Brain microvascular endothelial cell (primary cell): Measurements from ENCODE around the gene MS4A6A.
A peak's percentile ranks its signal among the peaks of the same experiment; 100 is the strongest.

Experiments used
- DNase-seq: peaks from one replicate; pipeline ENCODE4 v3.0.0-alpha.2; 2020
- H3K27ac ChIP-seq: fragments of 250-450 bp; sonication (Bioruptor Pico); 2 replicates; pipeline ENCODE4 v1.5.1; 2020; ENCODE audit warnings: mild to moderate bottlenecking, moderate library complexity
- H3K27me3 ChIP-seq: fragments of 250-450 bp; sonication (Bioruptor Pico); replicated peaks from 2 replicates; pipeline ENCODE4 v1.5.1; 2020; ENCODE audit warnings: mild to moderate bottlenecking
- H3K36me3 ChIP-seq: fragments of 250-450 bp; sonication (Bioruptor Pico); replicated peaks from 2 replicates; pipeline ENCODE4 v1.5.1; 2020; ENCODE audit warnings: mild to moderate bottlenecking
- H3K4me3 ChIP-seq: 2 replicates; pipeline ENCODE4 v1.5.1; 2011; ENCODE audit warnings: low read depth, mild to moderate bottlenecking, control low read depth, low read length, moderate library complexity
- in situ Hi-C: cut with HindIII; loops from 2 replicates; pipeline ENCODE4 v1.10.0; 2017; ENCODE audit warnings: low sequenced_read_pairs, low pct_ligation_motif_present
- TF ChIP-seq, protein P1 (sequence below): IDR thresholded peaks from 2 replicates; pipeline ENCODE4 v1.5.1; 2011; ENCODE audit warnings: low read depth, mild to moderate bottlenecking, moderate library complexity, low read length, control low read depth, inconsistent platforms; ENCODE audit errors: missing control alignments

The MS4A6A gene

DNA sequence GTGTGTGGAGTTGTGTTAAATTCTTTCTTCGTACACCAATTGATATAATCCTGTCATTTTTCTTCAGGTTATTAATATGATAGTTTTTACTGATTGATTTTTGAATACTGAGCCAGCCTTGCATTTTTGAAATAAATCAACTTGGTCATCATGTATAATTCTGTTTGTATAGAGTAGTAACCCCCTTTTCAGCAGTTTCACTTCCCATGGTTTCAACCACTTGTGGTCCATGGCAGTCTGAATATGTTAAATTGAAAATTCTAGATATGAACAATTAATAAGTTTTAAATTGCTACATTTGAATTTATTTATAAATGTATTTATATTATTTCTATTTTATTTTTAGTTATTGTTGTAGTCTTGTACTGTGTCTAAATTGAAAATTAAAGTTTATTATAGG lies 32.6 kb downstream of the MS4A6A start:
- Histone ChIP-seq H3K27me3 (no peaks in the 10 kb centered on the region), H3K36me3 (no peaks in the 10 kb centered on the region), H3K4me3 (no peak overlapping the region), H3K27ac (no peak overlapping the region)
- in situ Hi-C loops, result no loop called here
- TF ChIP-seq, protein P1, sequence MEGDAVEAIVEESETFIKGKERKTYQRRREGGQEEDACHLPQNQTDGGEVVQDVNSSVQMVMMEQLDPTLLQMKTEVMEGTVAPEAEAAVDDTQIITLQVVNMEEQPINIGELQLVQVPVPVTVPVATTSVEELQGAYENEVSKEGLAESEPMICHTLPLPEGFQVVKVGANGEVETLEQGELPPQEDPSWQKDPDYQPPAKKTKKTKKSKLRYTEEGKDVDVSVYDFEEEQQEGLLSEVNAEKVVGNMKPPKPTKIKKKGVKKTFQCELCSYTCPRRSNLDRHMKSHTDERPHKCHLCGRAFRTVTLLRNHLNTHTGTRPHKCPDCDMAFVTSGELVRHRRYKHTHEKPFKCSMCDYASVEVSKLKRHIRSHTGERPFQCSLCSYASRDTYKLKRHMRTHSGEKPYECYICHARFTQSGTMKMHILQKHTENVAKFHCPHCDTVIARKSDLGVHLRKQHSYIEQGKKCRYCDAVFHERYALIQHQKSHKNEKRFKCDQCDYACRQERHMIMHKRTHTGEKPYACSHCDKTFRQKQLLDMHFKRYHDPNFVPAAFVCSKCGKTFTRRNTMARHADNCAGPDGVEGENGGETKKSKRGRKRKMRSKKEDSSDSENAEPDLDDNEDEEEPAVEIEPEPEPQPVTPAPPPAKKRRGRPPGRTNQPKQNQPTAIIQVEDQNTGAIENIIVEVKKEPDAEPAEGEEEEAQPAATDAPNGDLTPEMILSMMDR, result no peak
- no peak for DNase-seq

DNA sequence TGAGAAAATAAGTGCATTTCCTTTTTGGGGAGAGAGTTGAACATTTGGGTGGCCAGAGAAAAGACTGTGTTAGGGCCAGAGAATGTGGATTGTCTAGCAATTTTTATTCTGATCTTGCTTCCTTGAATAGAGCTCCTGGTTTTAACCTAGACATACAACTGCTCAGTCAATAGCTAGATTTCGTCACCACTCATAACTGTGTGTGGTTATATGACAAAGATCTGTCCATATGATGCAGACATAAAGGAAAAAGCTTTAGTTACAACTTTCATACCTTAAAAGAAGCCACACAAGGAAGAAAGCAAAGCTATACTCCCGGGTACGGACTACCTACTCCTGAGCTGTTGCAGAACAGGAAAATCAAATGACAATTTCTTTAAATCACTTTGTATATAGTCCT lies 37.2 kb downstream of the MS4A6A start:
- H3K27me3 ChIP-seq, result no peaks in the 10 kb centered on the region
- in situ Hi-C loops, result no loop called here
- TF ChIP-seq, protein P1, result no peak
- H3K36me3 ChIP-seq, result no peaks in the 10 kb centered on the region
- no peak for DNase-seq
- H3K4me3 ChIP-seq, result no peak overlapping the region
- no peak overlapping the region for H3K27ac ChIP-seq

DNA sequence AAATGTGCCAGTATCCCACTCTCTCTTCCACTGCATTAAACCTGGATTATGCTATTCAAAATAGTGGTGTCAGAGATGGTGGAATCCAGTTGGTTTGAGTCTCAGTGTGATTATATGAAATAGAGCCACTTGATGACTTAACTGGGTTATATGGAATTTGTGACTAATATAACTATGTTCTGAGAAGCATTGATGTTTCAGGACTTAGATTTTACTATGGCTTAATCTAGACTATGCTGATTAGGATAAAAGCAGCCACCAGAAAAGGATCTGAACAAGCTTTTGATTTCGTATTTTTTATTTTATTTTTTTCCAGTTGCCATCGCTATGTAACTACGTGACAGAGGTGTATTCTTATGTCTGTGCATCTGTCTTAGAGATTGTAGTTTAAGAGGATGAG lies 39.1 kb downstream of the MS4A6A start:
- no peaks in the 10 kb centered on the region for H3K36me3 ChIP-seq
- no peak overlapping the region for H3K4me3 ChIP-seq
- in situ Hi-C loops, result no loop called here
- H3K27me3 ChIP-seq, result no peaks in the 10 kb centered on the region
- H3K27ac ChIP-seq, result no peak overlapping the region
- no peak for DNase-seq
- TF ChIP-seq, protein P1, result no peak

DNA sequence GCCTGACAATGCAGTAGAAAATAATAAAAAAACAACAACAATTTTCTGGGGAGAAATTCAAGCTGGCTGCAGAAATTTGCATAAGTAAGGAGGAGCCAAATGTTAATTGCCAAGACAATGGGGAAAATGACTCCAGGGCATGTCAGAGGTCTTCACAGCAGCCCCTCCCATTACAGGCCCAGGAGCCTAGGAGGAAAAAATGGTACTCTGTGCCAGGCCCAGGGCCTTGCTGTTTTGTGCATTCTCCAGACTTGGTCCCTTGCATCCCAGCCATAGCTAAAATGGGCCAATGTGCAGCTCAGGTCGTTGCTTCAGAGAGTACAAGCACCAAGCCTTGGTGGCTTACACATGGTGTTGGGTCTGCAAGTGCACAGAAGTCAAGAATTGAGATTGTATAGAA lies 49.0 kb downstream of the MS4A6A start:
- no peaks in the 10 kb centered on the region for H3K36me3 ChIP-seq
- H3K4me3 ChIP-seq, result no peak overlapping the region
- no peaks in the 10 kb centered on the region for H3K27me3 ChIP-seq
- no peak for DNase-seq
- in situ Hi-C loops, result no loop called here
- TF ChIP-seq, protein P1, result no peak
- H3K27ac ChIP-seq, result no peak overlapping the region

DNA sequence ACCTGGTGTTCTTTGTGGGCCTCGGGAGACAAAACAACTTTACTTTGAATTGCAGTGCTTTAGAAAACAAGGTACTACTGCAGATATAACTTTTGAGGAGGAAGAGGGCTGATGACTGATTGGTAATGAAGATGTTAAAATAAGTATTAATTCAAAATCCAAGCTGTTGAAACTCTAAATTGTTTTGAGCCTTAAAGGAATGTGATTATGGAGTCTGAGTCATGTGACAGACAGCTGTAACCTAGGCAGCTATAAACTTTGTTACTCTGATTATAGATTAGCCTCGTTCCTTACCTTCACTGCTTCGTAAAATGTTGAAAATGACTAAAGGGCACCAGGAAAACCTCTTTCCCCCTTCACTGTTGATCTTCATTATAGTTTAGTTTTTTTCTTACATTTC lies 51.0 kb downstream of the MS4A6A start:
- no peaks in the 10 kb centered on the region for H3K27me3 ChIP-seq
- in situ Hi-C loops, result no loop called here
- H3K27ac ChIP-seq, result no peak overlapping the region
- H3K36me3 ChIP-seq, result no peaks in the 10 kb centered on the region
- no peak overlapping the region for H3K4me3 ChIP-seq
- TF ChIP-seq, protein P1, result no peak
- DNase-seq, result no peak

DNA sequence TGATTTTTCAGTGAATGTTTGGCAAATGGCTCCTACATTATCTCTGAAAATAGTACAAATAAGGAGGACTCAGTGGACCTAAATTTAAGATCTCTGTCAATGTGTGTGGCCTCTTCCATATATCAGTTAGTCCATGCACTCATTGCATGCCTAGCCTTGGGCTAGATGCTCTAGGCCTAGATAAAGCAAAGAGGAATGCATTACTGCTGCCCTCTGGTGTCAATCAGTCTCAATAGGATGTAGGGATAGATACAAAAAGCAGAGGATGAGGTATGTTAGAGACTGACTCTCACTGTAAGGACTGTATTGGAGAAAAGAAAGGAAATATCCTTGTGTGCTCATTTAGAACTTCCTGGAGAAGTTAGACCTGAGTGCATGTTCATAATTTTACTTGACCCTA lies 52.4 kb downstream of the MS4A6A start:
- TF ChIP-seq, protein P1, result peak; percentile 48
- Histone ChIP-seq H3K36me3 (no peaks in the 10 kb centered on the region), H3K27ac (no peak overlapping the region), H3K27me3 (no peaks in the 10 kb centered on the region), H3K4me3 (no peak overlapping the region)
- in situ Hi-C loops, result no loop called here
- DNase-seq, result peak; percentile 31
